Measurements from ENCODE around the gene ASPG. TPM values are rescaled to one million over a fixed set of nuclear protein-coding genes. Genes with fewer than 3 reads are reported as not detected.

ASPG gene
- total and polyA plus RNA-seq, 2 of the 13 experiments (the other 11 are each of a cell fraction or from before 2014, with no cell fraction given) = not detected

DNA sequence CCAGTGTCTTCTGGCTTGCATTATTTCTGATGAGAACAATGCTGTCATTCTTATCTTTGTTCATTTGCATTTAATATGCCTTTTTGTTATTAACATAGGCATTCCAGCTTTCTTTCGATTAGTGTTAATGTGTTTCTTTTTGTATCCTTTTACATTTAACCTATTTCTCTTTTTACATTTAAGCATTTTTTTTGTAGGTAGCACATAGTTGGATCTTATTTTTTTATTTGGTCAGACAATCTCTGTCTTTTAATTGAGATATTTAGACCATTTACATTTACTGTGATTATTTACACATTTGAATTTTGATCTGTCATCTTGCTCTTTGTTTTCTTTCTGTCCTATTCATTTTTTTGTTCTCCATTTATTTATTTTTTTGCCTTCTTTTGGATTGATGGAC is 38.4 kb downstream of the ASPG start:
- ChIA-PET POLR2A (no interaction called here), CTCF (ENCODE audit: low intra/inter-chr PET ratio, low total read pairs) (no interaction called here)
- H2AFZ ChIP-seq (ENCODE audit: low read length) = no peak overlapping the region
- DNase-seq (ENCODE audit: low spot score) = no peak
- no peak for TF ChIP-seq IKZF4 (CRISPR knock-in tag; IDR thresholded peaks at IDR 0.05; ENCODE audit: borderline replicate concordance, low read depth, not compliant biosample characterization)
- TF ChIP-seq ATRX (CRISPR knock-in tag; IDR thresholded peaks at IDR 0.05; ENCODE audit: borderline replicate concordance) = no peak
- TF ChIP-seq, protein P1, sequence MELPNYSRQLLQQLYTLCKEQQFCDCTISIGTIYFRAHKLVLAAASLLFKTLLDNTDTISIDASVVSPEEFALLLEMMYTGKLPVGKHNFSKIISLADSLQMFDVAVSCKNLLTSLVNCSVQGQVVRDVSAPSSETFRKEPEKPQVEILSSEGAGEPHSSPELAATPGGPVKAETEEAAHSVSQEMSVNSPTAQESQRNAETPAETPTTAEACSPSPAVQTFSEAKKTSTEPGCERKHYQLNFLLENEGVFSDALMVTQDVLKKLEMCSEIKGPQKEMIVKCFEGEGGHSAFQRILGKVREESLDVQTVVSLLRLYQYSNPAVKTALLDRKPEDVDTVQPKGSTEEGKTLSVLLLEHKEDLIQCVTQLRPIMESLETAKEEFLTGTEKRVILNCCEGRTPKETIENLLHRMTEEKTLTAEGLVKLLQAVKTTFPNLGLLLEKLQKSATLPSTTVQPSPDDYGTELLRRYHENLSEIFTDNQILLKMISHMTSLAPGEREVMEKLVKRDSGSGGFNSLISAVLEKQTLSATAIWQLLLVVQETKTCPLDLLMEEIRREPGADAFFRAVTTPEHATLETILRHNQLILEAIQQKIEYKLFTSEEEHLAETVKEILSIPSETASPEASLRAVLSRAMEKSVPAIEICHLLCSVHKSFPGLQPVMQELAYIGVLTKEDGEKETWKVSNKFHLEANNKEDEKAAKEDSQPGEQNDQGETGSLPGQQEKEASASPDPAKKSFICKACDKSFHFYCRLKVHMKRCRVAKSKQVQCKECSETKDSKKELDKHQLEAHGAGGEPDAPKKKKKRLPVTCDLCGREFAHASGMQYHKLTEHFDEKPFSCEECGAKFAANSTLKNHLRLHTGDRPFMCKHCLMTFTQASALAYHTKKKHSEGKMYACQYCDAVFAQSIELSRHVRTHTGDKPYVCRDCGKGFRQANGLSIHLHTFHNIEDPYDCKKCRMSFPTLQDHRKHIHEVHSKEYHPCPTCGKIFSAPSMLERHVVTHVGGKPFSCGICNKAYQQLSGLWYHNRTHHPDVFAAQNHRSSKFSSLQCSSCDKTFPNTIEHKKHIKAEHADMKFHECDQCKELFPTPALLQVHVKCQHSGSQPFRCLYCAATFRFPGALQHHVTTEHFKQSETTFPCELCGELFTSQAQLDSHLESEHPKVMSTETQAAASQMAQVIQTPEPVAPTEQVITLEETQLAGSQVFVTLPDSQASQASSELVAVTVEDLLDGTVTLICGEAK (IDR thresholded peaks at IDR 0.05) = no peak
- TF ChIP-seq, protein P1 (CRISPR knock-in tag; IDR thresholded peaks at IDR 0.05) = no peak
- no peak for TF ChIP-seq MEIS2 (CRISPR knock-in tag; IDR thresholded peaks at IDR 0.05)
- no peak for TF ChIP-seq ONECUT2 (CRISPR knock-in tag; IDR thresholded peaks at IDR 0.05)
- TF ChIP-seq HMG20A (CRISPR knock-in tag; IDR thresholded peaks at IDR 0.05; ENCODE audit: borderline replicate concordance) = no peak
- TF ChIP-seq, protein P2, sequence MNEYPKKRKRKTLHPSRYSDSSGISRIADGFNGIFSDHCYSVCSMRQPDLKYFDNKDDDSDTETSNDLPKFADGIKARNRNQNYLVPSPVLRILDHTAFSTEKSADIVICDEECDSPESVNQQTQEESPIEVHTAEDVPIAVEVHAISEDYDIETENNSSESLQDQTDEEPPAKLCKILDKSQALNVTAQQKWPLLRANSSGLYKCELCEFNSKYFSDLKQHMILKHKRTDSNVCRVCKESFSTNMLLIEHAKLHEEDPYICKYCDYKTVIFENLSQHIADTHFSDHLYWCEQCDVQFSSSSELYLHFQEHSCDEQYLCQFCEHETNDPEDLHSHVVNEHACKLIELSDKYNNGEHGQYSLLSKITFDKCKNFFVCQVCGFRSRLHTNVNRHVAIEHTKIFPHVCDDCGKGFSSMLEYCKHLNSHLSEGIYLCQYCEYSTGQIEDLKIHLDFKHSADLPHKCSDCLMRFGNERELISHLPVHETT (CRISPR knock-in tag; conservative IDR thresholded peaks at IDR 0.05) = no peak
- no peak for TF ChIP-seq KAT2B (IDR thresholded peaks at IDR 0.05; ENCODE audit: borderline replicate concordance, low read depth, low read length)
- TF ChIP-seq NFE2L1 (CRISPR knock-in tag; IDR thresholded peaks at IDR 0.05; ENCODE audit: borderline replicate concordance) = no peak
- no peak overlapping the region for H3K9ac ChIP-seq (ENCODE audit: insufficient read depth, low read depth, low read length)
- in situ Hi-C loops (cut with HindIII; ENCODE audit: extremely low pct_ligation_motif_present, low pct_unique_long_range_greater_than_20kb) = no loop called here
- H3K4me1 ChIP-seq (ENCODE audit: insufficient read depth, low read length) = no peaks in the 10 kb centered on the region
- peaks cover 1 to 6% of the 10 kb centered on the region in 2 experiments; a peak in 3 of 5 replicates for H3K27me3 ChIP-seq (ENCODE audit: control insufficient read depth in 1 of 2, insufficient read depth in 2 of 2, low read length in 2 of 2)
- no peak overlapping the region for H3K27ac ChIP-seq (ENCODE audit: extremely low read length, insufficient read depth, low read length)
- no peak overlapping the region for H3K4me3 ChIP-seq (replicated peaks in 1 of 3; ENCODE audit: insufficient read depth in 1 of 3, low read depth in 2 of 3, low read length in 3 of 3)
- no peaks in the 10 kb centered on the region for H3K79me2 ChIP-seq (ENCODE audit: insufficient read depth, low read length)
- H3K36me3 ChIP-seq (replicated peaks in 1 of 2; ENCODE audit: control insufficient read depth in 1 of 2, insufficient read depth in 2 of 2, low read length in 2 of 2) = no peaks in the 10 kb centered on the region
- H4K20me1 ChIP-seq (ENCODE audit: insufficient read depth, low read length) = no peaks in the 10 kb centered on the region
- intact Hi-C loops (cut with micrococcal nuclease; ENCODE audit: unreplicated experiment) = no loop called here
- BruUV-seq (replicated peaks) = no TSS peak
- no peak overlapping the region for H3K4me2 ChIP-seq (ENCODE audit: low read depth, low read length)
- peaks cover 4% of the 10 kb centered on the region; the same call in 1 of the 2 replicates for H3K9me3 ChIP-seq (ENCODE audit: low read length)
- ATAC-seq = no peak
- 88% methylated on average over 1 of the region's 1 CpG for WGBS (ENCODE audit: low lambda C conversion rate)
- no peak for FAIRE-seq

All from HepG2 (cell line).